Prostate gland (tissue), 2 donors: Measurements from ENCODE around the gene ATP12A. TPM values are rescaled to one million over a fixed set of nuclear protein-coding genes. Genes with fewer than 3 reads are reported as not detected.

ENCODE experiments used
- DNase-seq: peaks from one replicate; pipeline ENCODE4 v3.0.0-alpha.2; 2019; ENCODE audit warnings: low spot score
- H3K27ac ChIP-seq, 2 donors: fragments of 200-600 bp; sonication (generic); 2 replicates each; pipeline ENCODE4 v1.5.1; 2017 to 2019
- H3K27me3 ChIP-seq: fragments of 200-600 bp; sonication (generic); replicated peaks from 2 replicates; pipeline ENCODE4 v1.5.1; 2019; ENCODE audit not compliant: insufficient read depth
- H3K36me3 ChIP-seq, 2 donors: fragments of 200-600 bp; sonication (generic); 1 replicate in 1 of 2; 2 replicates in 1 of 2; pipeline versions ENCODE4 v1.5.1 to v1.8.1; 2017 to 2019
- H3K4me1 ChIP-seq: fragments of 200-600 bp; sonication (generic); replicated peaks from 2 replicates; pipeline ENCODE4 v1.5.1; 2019
- H3K4me3 ChIP-seq, 2 donors: fragments of 200-600 bp; sonication (generic); 2 replicates each; pipeline ENCODE4 v1.5.1; 2017 to 2019
- H3K9me3 ChIP-seq: fragments of 200-600 bp; sonication (generic); 2 replicates; pipeline ENCODE4 v1.5.1; 2017
- POLR2A ChIP-seq: fragments of 450-650 bp; IDR thresholded peaks from one replicate; pipeline ENCODE4 v1.6.1; 2016; ENCODE audit warnings: antibody characterized with exemption, mild to moderate bottlenecking
- POLR2AphosphoS5 ChIP-seq: sonication (generic); formaldehyde crosslinking; IDR thresholded peaks from one replicate; pipeline ENCODE4 v1.6.1; 2017; ENCODE audit warnings: antibody characterized with exemption
- WGBS: methylation state at CpG from one replicate; pipeline ENCODE4 v1.1.5; 2018; 5-methylcytosine and 5-hydroxymethylcytosine counted together
- intact Hi-C: fragments of 100-400 bp; cut with DNase I; formaldehyde crosslinking; loops from one replicate; pipeline ENCODE4 v1.14.2; 2022
- total RNA-seq, 2 donors: library from RNA; depleted of rRNA; stranded (reverse); fragments of >200 nt; gene quantifications; one replicate each; pipeline ENCODE4 v1.1.0, GENCODE V29; 2016
- TF ChIP-seq, protein P1 (sequence below), 4 experiments: fragments of 200-600 bp in 2 of 4; fragments of 450-650 bp in 2 of 4; sonication (generic) in 2 of 4; IDR thresholded peaks; 1 replicate in 3 of 4; 2 replicates in 1 of 4; pipeline ENCODE4 v1.5.1; 2016 to 2019; ENCODE audit warnings: antibody characterized with exemption in 4 of 4, mild to moderate bottlenecking in 2 of 4, moderate library complexity in 2 of 4

ATP12A gene
- total RNA-seq = under 1 TPM; 0.09 to 0.91 TPM

DNA sequence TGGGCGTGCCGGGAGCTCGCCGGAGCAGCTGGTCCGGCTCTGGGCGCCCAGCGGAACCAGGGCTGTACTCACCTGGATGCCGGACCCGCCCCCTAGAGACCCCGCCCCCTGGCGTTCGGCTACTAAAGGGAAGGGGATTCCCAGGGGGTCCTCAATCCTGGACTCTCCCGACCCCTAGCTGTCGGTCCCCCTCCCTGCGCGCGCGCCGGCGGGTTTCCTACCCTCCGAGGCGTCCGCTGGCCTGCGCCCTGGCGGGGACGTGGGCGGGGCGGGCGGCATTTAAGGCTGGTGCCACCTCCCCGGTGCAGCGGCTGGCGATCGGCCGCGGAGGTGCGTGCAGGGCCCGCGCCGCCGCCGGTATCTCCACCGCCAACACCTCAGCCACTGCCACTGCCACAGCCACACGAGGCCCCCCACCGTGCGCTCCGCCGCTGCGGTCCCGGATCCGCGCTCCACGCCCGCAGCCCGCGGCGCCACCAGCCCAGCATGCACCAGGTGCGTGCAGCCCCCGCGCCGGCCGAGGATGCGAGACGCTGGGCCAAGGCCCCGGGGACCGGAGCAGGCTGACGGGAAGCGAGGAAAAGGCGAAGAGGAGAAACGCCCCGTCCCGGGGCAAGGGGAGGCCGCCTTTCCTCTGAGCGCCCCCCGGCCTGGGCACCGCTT, at the start of gene ATP12A:
ATP12A (plus strand) TSS at position 151 of the 663 bp plus-strand sequence; CDS start at position 487, 336 bp downstream.
- peak within 1 kb of the TSS; percentile 30 to 46 for H3K4me3 ChIP-seq
- intact Hi-C loops = no loop called here
- H3K4me1 ChIP-seq = no peaks in the 10 kb centered on the region
- peak; percentile 17 for DNase-seq
- no peak within 1 kb of the TSS for H3K27ac ChIP-seq
- H3K9me3 ChIP-seq = no peaks in the 10 kb centered on the region
- TF ChIP-seq, protein P1, sequence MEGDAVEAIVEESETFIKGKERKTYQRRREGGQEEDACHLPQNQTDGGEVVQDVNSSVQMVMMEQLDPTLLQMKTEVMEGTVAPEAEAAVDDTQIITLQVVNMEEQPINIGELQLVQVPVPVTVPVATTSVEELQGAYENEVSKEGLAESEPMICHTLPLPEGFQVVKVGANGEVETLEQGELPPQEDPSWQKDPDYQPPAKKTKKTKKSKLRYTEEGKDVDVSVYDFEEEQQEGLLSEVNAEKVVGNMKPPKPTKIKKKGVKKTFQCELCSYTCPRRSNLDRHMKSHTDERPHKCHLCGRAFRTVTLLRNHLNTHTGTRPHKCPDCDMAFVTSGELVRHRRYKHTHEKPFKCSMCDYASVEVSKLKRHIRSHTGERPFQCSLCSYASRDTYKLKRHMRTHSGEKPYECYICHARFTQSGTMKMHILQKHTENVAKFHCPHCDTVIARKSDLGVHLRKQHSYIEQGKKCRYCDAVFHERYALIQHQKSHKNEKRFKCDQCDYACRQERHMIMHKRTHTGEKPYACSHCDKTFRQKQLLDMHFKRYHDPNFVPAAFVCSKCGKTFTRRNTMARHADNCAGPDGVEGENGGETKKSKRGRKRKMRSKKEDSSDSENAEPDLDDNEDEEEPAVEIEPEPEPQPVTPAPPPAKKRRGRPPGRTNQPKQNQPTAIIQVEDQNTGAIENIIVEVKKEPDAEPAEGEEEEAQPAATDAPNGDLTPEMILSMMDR (IDR thresholded peaks at IDR 0.05) = peak in 2 of 4 experiments; percentile 16 to 17
- no peak for TF ChIP-seq POLR2AphosphoS5
- H3K36me3 ChIP-seq = no peaks in the 10 kb centered on the region
- no peaks in the 10 kb centered on the region for H3K27me3 ChIP-seq
- WGBS = 2% methylated on average over 55 of the region's 75 CpGs

DNA sequence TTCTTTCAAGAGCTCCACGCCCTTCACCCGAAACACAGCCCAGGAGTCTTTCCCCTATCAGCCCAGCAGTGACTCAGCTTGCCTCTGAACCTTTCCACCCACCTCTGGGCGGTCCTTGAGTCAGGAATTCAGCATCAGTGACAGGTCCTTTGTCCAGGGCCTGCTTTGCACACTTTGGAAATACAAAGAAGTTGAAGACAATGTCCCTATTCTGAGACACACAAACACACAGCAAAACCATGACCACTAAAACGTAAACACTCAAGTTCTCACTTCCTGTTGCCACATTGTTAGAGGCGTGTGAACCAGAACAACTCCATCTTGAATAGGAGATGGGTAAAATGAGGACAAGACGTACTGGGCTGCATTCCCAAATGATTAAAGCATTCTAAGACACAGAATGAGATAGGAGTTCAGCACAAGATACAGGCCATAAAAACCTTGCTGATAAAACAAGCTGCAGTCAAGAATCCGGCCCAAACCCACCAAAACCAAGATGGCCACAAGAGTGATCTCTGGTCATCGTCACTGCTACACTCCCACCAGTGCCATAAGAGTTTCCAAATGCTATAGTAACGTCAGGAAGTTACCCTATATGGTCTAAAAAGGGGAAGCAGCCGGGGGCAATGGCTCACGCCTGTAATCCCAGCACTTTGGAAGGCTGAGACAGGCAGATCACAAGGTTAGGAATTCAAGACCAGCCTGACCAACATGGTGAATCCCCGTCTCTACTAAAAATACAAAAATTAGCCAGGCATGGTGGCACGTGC, 49.2 kb upstream of the ATP12A start:
- Histone ChIP-seq H3K9me3 (no peaks in the 10 kb centered on the region), H3K4me3 (no peak overlapping the region), H3K4me1 (peaks cover 3% of the 10 kb centered on the region), H3K27ac (no peak overlapping the region), H3K36me3 (no peaks in the 10 kb centered on the region), H3K27me3 (no peaks in the 10 kb centered on the region)
- intact Hi-C loops = no loop called here
- DNase-seq = no peak
- TF ChIP-seq, protein P1 (IDR thresholded peaks at IDR 0.05) = no peak
- TF ChIP-seq POLR2A (no peak), POLR2AphosphoS5 (no peak)
- WGBS = 82% methylated on average over 13 of the region's 13 CpGs

DNA sequence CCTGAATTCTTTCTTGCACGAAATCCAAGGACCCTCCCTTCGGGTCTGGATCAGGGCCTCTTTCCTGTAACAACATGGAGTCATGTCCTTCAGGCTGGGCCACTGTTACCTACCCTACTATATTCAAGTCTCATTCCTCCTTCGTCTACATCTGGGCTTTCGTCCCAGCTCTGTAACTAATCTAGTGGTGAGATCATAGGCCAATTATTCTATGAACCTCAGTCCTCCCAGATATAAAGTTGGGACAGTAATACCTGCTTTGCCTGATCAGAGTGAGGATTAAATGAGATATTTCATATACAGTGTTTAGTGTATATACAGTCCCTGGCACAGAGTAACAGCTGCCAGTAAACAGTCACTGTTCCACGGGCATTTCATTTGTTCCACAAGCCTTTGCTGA, 48.3 kb upstream of the ATP12A start:
- TF ChIP-seq, protein P1 (IDR thresholded peaks at IDR 0.05) = no peak
- no peak for TF ChIP-seq POLR2A
- TF ChIP-seq POLR2AphosphoS5 = no peak
- Histone ChIP-seq H3K4me3 (no peak overlapping the region), H3K9me3 (no peaks in the 10 kb centered on the region), H3K27me3 (no peaks in the 10 kb centered on the region), H3K4me1 (peaks cover 3% of the 10 kb centered on the region), H3K36me3 (no peaks in the 10 kb centered on the region), H3K27ac (no peak overlapping the region)
- intact Hi-C loops = no loop called here
- no peak for DNase-seq
- WGBS = 86% methylated on average over 5 of the region's 5 CpGs

DNA sequence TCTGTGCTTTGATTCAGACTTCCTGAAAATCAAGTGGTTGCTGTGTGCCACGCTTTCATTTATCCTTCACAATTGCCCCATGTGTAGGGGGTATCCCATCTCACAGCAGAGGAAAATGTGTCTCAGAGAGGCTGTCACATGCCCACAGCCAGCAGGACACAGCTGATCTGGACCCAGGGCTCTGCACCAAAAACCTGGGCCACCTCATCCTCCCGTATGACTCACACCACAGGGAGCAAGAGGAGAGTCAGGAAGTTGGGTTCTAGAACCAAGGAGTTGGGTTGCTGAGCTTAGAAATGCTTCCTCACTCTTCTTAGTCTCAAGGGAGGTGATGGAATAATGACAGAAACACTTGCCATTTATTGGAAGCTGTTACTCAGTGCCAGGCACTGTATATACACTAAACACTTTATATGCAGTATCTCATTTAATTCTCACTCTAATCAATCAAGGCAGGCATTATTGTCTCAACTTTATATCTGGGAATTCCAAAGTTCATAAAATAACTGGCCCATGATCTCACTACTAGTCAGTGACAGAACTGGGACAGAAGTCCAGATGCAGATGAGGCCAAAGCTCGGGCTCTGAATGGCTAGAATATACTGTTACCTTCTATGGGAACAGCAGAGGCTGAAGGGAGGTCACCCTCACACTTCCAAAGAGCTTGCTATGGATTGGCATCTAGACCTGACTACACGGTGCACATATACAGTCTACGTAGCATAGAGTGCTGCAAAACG, 47.7 kb upstream of the ATP12A start:
- Histone ChIP-seq H3K9me3 (no peaks in the 10 kb centered on the region), H3K27ac (no peak overlapping the region), H3K36me3 (no peaks in the 10 kb centered on the region), H3K27me3 (no peaks in the 10 kb centered on the region), H3K4me3 (no peak overlapping the region), H3K4me1 (peaks cover 3% of the 10 kb centered on the region)
- intact Hi-C loops = no loop called here
- no peak for TF ChIP-seq POLR2A
- TF ChIP-seq POLR2AphosphoS5 = no peak
- TF ChIP-seq, protein P1 (IDR thresholded peaks at IDR 0.05) = no peak
- no peak for DNase-seq
- WGBS = 85% methylated on average over 6 of the region's 6 CpGs
